Trophoblast cell (in vitro differentiated cells and primary cell): ENCODE measurements around the gene AFF2.

Experiments used
- DNase-seq, 2 donors: peaks; one replicate each; pipeline ENCODE4 v3.0.0-alpha.2; 2016
- H2AFZ ChIP-seq: 2 replicates; pipeline ENCODE4 v1.6.1; 2013; ENCODE audit warnings: low read length, moderate library complexity, mild to moderate bottlenecking; ENCODE audit not compliant: insufficient read depth, poor library complexity
- H2AK5ac ChIP-seq: 2 replicates; pipeline ENCODE4 v1.6.1; 2013; ENCODE audit warnings: mild to moderate bottlenecking, low read length
- H2BK120ac ChIP-seq: 2 replicates; pipeline ENCODE4 v1.6.1; 2013; ENCODE audit warnings: low read length, mild to moderate bottlenecking, moderate library complexity; ENCODE audit not compliant: insufficient read depth, poor library complexity
- H2BK12ac ChIP-seq: 2 replicates; pipeline ENCODE4 v1.6.1; 2013; ENCODE audit warnings: mild to moderate bottlenecking, low read length, moderate library complexity
- H2BK5ac ChIP-seq: 2 replicates; pipeline ENCODE4 v1.6.1; 2013; ENCODE audit warnings: low read length, low read depth, moderate library complexity, mild to moderate bottlenecking; ENCODE audit not compliant: poor library complexity
- H3K14ac ChIP-seq: 2 replicates; pipeline ENCODE4 v1.6.1; 2013; ENCODE audit warnings: mild to moderate bottlenecking, low read length
- H3K18ac ChIP-seq: 2 replicates; pipeline ENCODE4 v1.6.1; 2013; ENCODE audit warnings: mild to moderate bottlenecking, low read length
- H3K23ac ChIP-seq: 2 replicates; pipeline ENCODE4 v1.6.1; 2013; ENCODE audit warnings: low read length
- H3K27ac ChIP-seq: 2 replicates; pipeline ENCODE4 v1.5.1; 2013; ENCODE audit warnings: low read depth, mild to moderate bottlenecking, inconsistent platforms, low read length, moderate library complexity
- H3K27me3 ChIP-seq: 2 replicates; pipeline ENCODE4 v1.6.1; 2013; ENCODE audit warnings: inconsistent platforms, mild to moderate bottlenecking, low read length, moderate library complexity; ENCODE audit not compliant: insufficient read depth
- H3K36me3 ChIP-seq, 2 experiments: 1 replicate in 1 of 2; 2 replicates in 1 of 2; pipeline ENCODE4 v1.6.1; 2013; ENCODE audit warnings: low read length in 2 of 2, mild to moderate bottlenecking in 2 of 2, moderate library complexity in 1 of 2; ENCODE audit not compliant: insufficient read depth in 2 of 2, control insufficient read depth in 1 of 2
- H3K4ac ChIP-seq: 2 replicates; pipeline ENCODE4 v1.6.1; 2013; ENCODE audit warnings: low read depth, mild to moderate bottlenecking, low read length, moderate library complexity
- H3K4me1 ChIP-seq, 2 experiments: 1 replicate in 1 of 2; 2 replicates in 1 of 2; pipeline ENCODE4 v1.6.1; 2013; ENCODE audit warnings: low read length in 2 of 2, mild to moderate bottlenecking in 2 of 2, moderate library complexity in 1 of 2; ENCODE audit not compliant: insufficient read depth in 2 of 2, control insufficient read depth in 1 of 2
- H3K4me2 ChIP-seq: 2 replicates; pipeline ENCODE4 v1.6.1; 2013; ENCODE audit warnings: inconsistent platforms, mild to moderate bottlenecking, low read length, moderate library complexity
- H3K4me3 ChIP-seq: 2 replicates; pipeline ENCODE4 v1.5.1; 2013; ENCODE audit warnings: mild to moderate bottlenecking, low read depth, low read length, inconsistent platforms
- H3K79me1 ChIP-seq: one replicate; pipeline ENCODE4 v1.6.1; 2013; ENCODE audit warnings: low read length
- H3K79me2 ChIP-seq: 2 replicates; pipeline ENCODE4 v1.6.1; 2013; ENCODE audit warnings: low read length, mild to moderate bottlenecking; ENCODE audit not compliant: control insufficient read depth, insufficient read depth, poor library complexity
- H3K9ac ChIP-seq: 2 replicates; pipeline ENCODE4 v1.6.1; 2013; ENCODE audit warnings: mild to moderate bottlenecking, low read length
- H3K9me3 ChIP-seq: 2 replicates; pipeline ENCODE4 v1.6.1; 2013; ENCODE audit warnings: low read depth, mild to moderate bottlenecking, control low read depth, inconsistent platforms, low read length; ENCODE audit not compliant: insufficient read depth
- H4K12ac ChIP-seq: 2 replicates; pipeline ENCODE4 v1.6.1; 2013; ENCODE audit warnings: low read depth, mild to moderate bottlenecking, low read length, moderate library complexity
- H4K8ac ChIP-seq: 2 replicates; pipeline ENCODE4 v1.6.1; 2013; ENCODE audit warnings: low read depth, mild to moderate bottlenecking, low read length, moderate library complexity
- H4K91ac ChIP-seq: one replicate; pipeline ENCODE4 v1.6.1; 2013; ENCODE audit warnings: low read depth, mild to moderate bottlenecking, low read length, moderate library complexity
- WGBS: extraction: QIAGEN DNeasy Blood & Tissue Kit; methylation state at CpG from one replicate; pipeline ENCODE4 v1.1.7; 2013; ENCODE audit warnings: missing lambda C conversion rate; ENCODE audit not compliant: insufficient read length, insufficient coverage; ENCODE audit errors: extremely low coverage; 5-methylcytosine and 5-hydroxymethylcytosine counted together

Gene AFF2

GRCh38 chrX:148915474-148915873 is 415.1 kb downstream of the AFF2 start:
- Histone ChIP-seq H3K4me2 (no peak overlapping the region), H3K9me3 (no peaks in the 10 kb centered on the region), H3K4ac (no peak overlapping the region), H3K18ac (no peak overlapping the region), H4K8ac (no peak overlapping the region), H3K27me3 (no peaks in the 10 kb centered on the region), H3K4me3 (no peak overlapping the region), H3K79me2 (no peaks in the 10 kb centered on the region), H3K36me3 (no peaks in the 10 kb centered on the region), H2BK12ac (no peak overlapping the region), H4K12ac (no peak overlapping the region), H3K23ac (no peak overlapping the region), H2AFZ (no peak overlapping the region), H3K27ac (no peak overlapping the region), H2BK120ac (no peak overlapping the region), H3K14ac (no peak overlapping the region), H3K79me1 (no peaks in the 10 kb centered on the region), H3K9ac (no peak overlapping the region), H2AK5ac (no peak overlapping the region), H2BK5ac (no peak overlapping the region), H4K91ac (no peak overlapping the region), H3K4me1 (no peaks in the 10 kb centered on the region)
- DNase-seq = no peak
- WGBS = no CpG with 5 or more reads among the region's 5 CpGs

GRCh38 chrX:148917441-148917840 is 417.0 kb downstream of the AFF2 start:
- Histone ChIP-seq H3K9ac (no peak overlapping the region), H4K8ac (no peak overlapping the region), H2BK120ac (no peak overlapping the region), H4K12ac (no peak overlapping the region), H3K4me3 (no peak overlapping the region), H3K23ac (no peak overlapping the region), H2AK5ac (no peak overlapping the region), H3K18ac (no peak overlapping the region), H3K36me3 (no peaks in the 10 kb centered on the region), H3K79me2 (no peaks in the 10 kb centered on the region), H3K4ac (no peak overlapping the region), H3K4me1 (no peaks in the 10 kb centered on the region), H2BK5ac (no peak overlapping the region), H3K27me3 (no peaks in the 10 kb centered on the region), H4K91ac (no peak overlapping the region), H3K27ac (no peak overlapping the region), H3K9me3 (no peaks in the 10 kb centered on the region), H2BK12ac (no peak overlapping the region), H3K79me1 (no peaks in the 10 kb centered on the region), H3K14ac (no peak overlapping the region), H3K4me2 (no peak overlapping the region), H2AFZ (no peak overlapping the region)
- DNase-seq = no peak
- no CpG with 5 or more reads among the region's 4 CpGs for WGBS

GRCh38 chrX:148923631-148924030 is 423.2 kb downstream of the AFF2 start:
- DNase-seq = no peak
- H3K4me2 ChIP-seq = no peak overlapping the region
- WGBS = no CpG with 5 or more reads among the region's 2 CpGs

GRCh38 chrX:148926371-148926770 is 426.0 kb downstream of the AFF2 start:
- Histone ChIP-seq H4K91ac (no peak overlapping the region), H3K4me3 (no peak overlapping the region), H3K27me3 (no peaks in the 10 kb centered on the region), H3K4me2 (no peak overlapping the region), H3K79me1 (no peaks in the 10 kb centered on the region), H3K14ac (no peak overlapping the region), H2AK5ac (no peak overlapping the region), H3K27ac (no peak overlapping the region), H3K9me3 (no peaks in the 10 kb centered on the region), H3K23ac (no peak overlapping the region), H3K4ac (no peak overlapping the region), H2BK120ac (no peak overlapping the region), H3K18ac (no peak overlapping the region), H3K4me1 (no peaks in the 10 kb centered on the region), H2BK5ac (no peak overlapping the region), H4K12ac (no peak overlapping the region), H3K79me2 (no peaks in the 10 kb centered on the region), H3K36me3 (no peaks in the 10 kb centered on the region), H4K8ac (no peak overlapping the region), H2BK12ac (no peak overlapping the region), H3K9ac (no peak overlapping the region), H2AFZ (no peak overlapping the region)
- DNase-seq = no peak
- WGBS = no CpG with 5 or more reads among the region's 4 CpGs

More at GRCh38 chrX:148923631-148924030, 423.2 kb downstream of the AFF2 start:
- H3K27me3 ChIP-seq = no peaks in the 10 kb centered on the region
- no peak overlapping the region for H3K14ac ChIP-seq
- H3K9ac ChIP-seq = no peak overlapping the region
- no peaks in the 10 kb centered on the region for H3K4me1 ChIP-seq
- no peak overlapping the region for H2BK5ac ChIP-seq
- no peaks in the 10 kb centered on the region for H3K79me1 ChIP-seq
- no peak overlapping the region for H3K27ac ChIP-seq
- H2AK5ac ChIP-seq = no peak overlapping the region
- H4K12ac ChIP-seq = no peak overlapping the region
- H3K36me3 ChIP-seq = no peaks in the 10 kb centered on the region
- no peak overlapping the region for H2AFZ ChIP-seq
- H4K91ac ChIP-seq = no peak overlapping the region
- no peak overlapping the region for H4K8ac ChIP-seq
- no peak overlapping the region for H2BK120ac ChIP-seq
- H3K79me2 ChIP-seq = no peaks in the 10 kb centered on the region
- no peaks in the 10 kb centered on the region for H3K9me3 ChIP-seq
- no peak overlapping the region for H3K4me3 ChIP-seq
- no peak overlapping the region for H3K18ac ChIP-seq
- no peak overlapping the region for H3K4ac ChIP-seq
- H3K23ac ChIP-seq = no peak overlapping the region
- no peak overlapping the region for H2BK12ac ChIP-seq
